Measurements from ENCODE around the gene EPHA10.
"Not testable (repeated sequence)": the region's sequence is repeated elsewhere in the genome, so short reads cannot be mapped to it uniquely, and the experiment has no call there.

Gene EPHA10

GRCh38 chr1:37764888-37765441, at the start of gene EPHA10:
EPHA10 (minus strand) TSS chr1:37765120; CDS start chr1:37765066, 54 bp downstream.
- DNase-seq: peak; percentile 63

GRCh38 chr1:37814252-37814651, 49.3 kb upstream of the EPHA10 start:
- DNase-seq: no peak

- no peak for DNase-seq
Measured at GRCh38 chr1:37813529-37814145, 48.7 kb upstream of the EPHA10 start.

- DNase-seq: peak; percentile 73
Measured at GRCh38 chr1:37811027-37811655, 46.2 kb upstream of the EPHA10 start.

- no peak for DNase-seq
Measured at GRCh38 chr1:37809942-37810341, 45.0 kb upstream of the EPHA10 start.

GRCh38 chr1:37808369-37809319, 43.7 kb upstream of the EPHA10 start:
- DNase-seq: peak; percentile 60

GRCh38 chr1:37807555-37808368, 42.8 kb upstream of the EPHA10 start, which contains the start of the genes C1orf122 and YRDC:
C1orf122 (plus strand) TSS chr1:37807790; CDS start chr1:37808405, 615 bp downstream.
YRDC (minus strand) TSS chr1:37808208; CDS start chr1:37808180, 28 bp downstream.
- DNase-seq: peak; percentile 82

GRCh38 chr1:37807220-37807554, 42.3 kb upstream of the EPHA10 start:
- DNase-seq: no peak

- no peak for DNase-seq
Measured at GRCh38 chr1:37802439-37802838, 37.5 kb upstream of the EPHA10 start.

- no peak for DNase-seq
Measured at GRCh38 chr1:37797750-37798345, 32.9 kb upstream of the EPHA10 start.

GRCh38 chr1:37795340-37796125, 30.6 kb upstream of the EPHA10 start:
- no peak for DNase-seq

GRCh38 chr1:37794372-37795339, 29.7 kb upstream of the EPHA10 start:
- no peak for DNase-seq

- DNase-seq: peak; percentile 14
Measured at GRCh38 chr1:37793773-37794371, 29.0 kb upstream of the EPHA10 start, which contains the start of gene MANEAL. MANEAL (plus strand) TSS chr1:37793847; CDS start chr1:37794183, 336 bp downstream.

GRCh38 chr1:37792943-37793686, 28.2 kb upstream of the EPHA10 start:
- DNase-seq: no peak

- no peak for DNase-seq
Measured at GRCh38 chr1:37782491-37782890, 17.6 kb upstream of the EPHA10 start.

GRCh38 chr1:37778654-37779053, 13.7 kb upstream of the EPHA10 start:
- no peak for DNase-seq

- no peak for DNase-seq
Measured at GRCh38 chr1:37776946-37777516, 12.1 kb upstream of the EPHA10 start.

GRCh38 chr1:37771440-37771839, 6.5 kb upstream of the EPHA10 start:
- not testable (repeated sequence) for DNase-seq

All from NCI-H1694 treated with DMSO at 0.1 percent for 48 hours (cell line).